ENCODE data around the gene RAB11A. TPM values are rescaled to one million over a fixed set of nuclear protein-coding genes. Genes with fewer than 3 reads are reported as not detected.
"Not testable (repeated sequence)": the region's sequence is repeated elsewhere in the genome, so short reads cannot be mapped to it uniquely, and the experiment has no call there.

The RAB11A gene
- total RNA-seq, 1 experiment from 2014 or later, result 263 TPM

- H3K9me3 ChIP-seq (ENCODE audit: control insufficient read depth, insufficient read depth, low read depth, low read length), result no peaks in the 10 kb centered on the region
- in situ Hi-C loops (cut with HindIII; ENCODE audit: low pct_unique_long_range_greater_than_20kb, low sequenced_read_pairs), result no loop called here
- peaks cover under 1% of the 10 kb centered on the region; the same call in 1 of the 2 replicates for H3K4me1 ChIP-seq (ENCODE audit: control insufficient read depth, insufficient read depth, low read length)
- H3K4me3 ChIP-seq (ENCODE audit: low read depth in 2 of 2, low read length in 2 of 2), result no peak overlapping the region
- no peak overlapping the region for H3K27ac ChIP-seq (ENCODE audit: low read length)
- ATAC-seq (no peak), DNase-seq (ENCODE audit: low read depth, low spot score) (no peak)
- POLR2A ChIA-PET, result interaction anchor here (0.7 kb wide), 1 partner anchor 368 kb away, joined by 9 read pairs; no protein-coding TSS in a partner anchor
- TF ChIP-seq, protein P1, sequence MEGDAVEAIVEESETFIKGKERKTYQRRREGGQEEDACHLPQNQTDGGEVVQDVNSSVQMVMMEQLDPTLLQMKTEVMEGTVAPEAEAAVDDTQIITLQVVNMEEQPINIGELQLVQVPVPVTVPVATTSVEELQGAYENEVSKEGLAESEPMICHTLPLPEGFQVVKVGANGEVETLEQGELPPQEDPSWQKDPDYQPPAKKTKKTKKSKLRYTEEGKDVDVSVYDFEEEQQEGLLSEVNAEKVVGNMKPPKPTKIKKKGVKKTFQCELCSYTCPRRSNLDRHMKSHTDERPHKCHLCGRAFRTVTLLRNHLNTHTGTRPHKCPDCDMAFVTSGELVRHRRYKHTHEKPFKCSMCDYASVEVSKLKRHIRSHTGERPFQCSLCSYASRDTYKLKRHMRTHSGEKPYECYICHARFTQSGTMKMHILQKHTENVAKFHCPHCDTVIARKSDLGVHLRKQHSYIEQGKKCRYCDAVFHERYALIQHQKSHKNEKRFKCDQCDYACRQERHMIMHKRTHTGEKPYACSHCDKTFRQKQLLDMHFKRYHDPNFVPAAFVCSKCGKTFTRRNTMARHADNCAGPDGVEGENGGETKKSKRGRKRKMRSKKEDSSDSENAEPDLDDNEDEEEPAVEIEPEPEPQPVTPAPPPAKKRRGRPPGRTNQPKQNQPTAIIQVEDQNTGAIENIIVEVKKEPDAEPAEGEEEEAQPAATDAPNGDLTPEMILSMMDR (IDR thresholded peaks at IDR 0.05), result no peak
- TF ChIP-seq POLR2AphosphoS5 (IDR thresholded peaks at IDR 0.05; ENCODE audit: low read depth, low read length), result no peak
- no peak for TF ChIP-seq TCF7L2 (IDR thresholded peaks at IDR 0.05; ENCODE audit: low read depth, low read length)
- no peak for TF ChIP-seq SIN3A (IDR thresholded peaks at IDR 0.05; ENCODE audit: borderline replicate concordance, insufficient read depth, low read depth, low read length)
- no peak for TF ChIP-seq REST (IDR thresholded peaks at IDR 0.05; ENCODE audit: insufficient read depth in 1 of 2, low read depth in 2 of 2, low read length in 1 of 2)
- no peaks in the 10 kb centered on the region for H3K36me3 ChIP-seq (ENCODE audit: control insufficient read depth, insufficient read depth, low read length)
- intact Hi-C loops (cut with micrococcal nuclease; ENCODE audit: unreplicated experiment), result no loop called here
- CTCF ChIA-PET, result interaction anchor here (0.7 kb wide), 1 partner anchor 331 kb away, joined by 7 read pairs; no protein-coding TSS in a partner anchor
- H3K27me3 ChIP-seq (ENCODE audit: control insufficient read depth, insufficient read depth, low read length), result no peaks in the 10 kb centered on the region
- no TSS peak for BruUV-seq (replicated peaks)
Observed at GRCh38 chr15:65867244-65867643, 2.0 kb upstream of the RAB11A start.

GRCh38 chr15:65867933-65868332 is 1.4 kb upstream of the RAB11A start:
- CTCF ChIA-PET; H3K9me3 ChIP-seq (ENCODE audit: control insufficient read depth, insufficient read depth, low read depth, low read length); in situ Hi-C loops (cut with HindIII; ENCODE audit: low pct_unique_long_range_greater_than_20kb, low sequenced_read_pairs); DNase-seq (ENCODE audit: low read depth, low spot score); H3K27me3 ChIP-seq (ENCODE audit: control insufficient read depth, insufficient read depth, low read length); intact Hi-C loops (cut with micrococcal nuclease; ENCODE audit: unreplicated experiment); POLR2A ChIA-PET; H3K36me3 ChIP-seq (ENCODE audit: control insufficient read depth, insufficient read depth, low read length); H3K4me1 ChIP-seq (ENCODE audit: control insufficient read depth, insufficient read depth, low read length); BruUV-seq (replicated peaks); H3K4me3 ChIP-seq (ENCODE audit: low read depth in 2 of 2, low read length in 2 of 2); ATAC-seq; H3K27ac ChIP-seq (ENCODE audit: low read length): not testable (repeated sequence)

GRCh38 chr15:65868546-65869125 is 655 bp upstream of the RAB11A start:
- POLR2A ChIA-PET, result interaction anchor here (0.5 to 1.1 kb wide), 5 partner anchors 12 to 282 kb away, joined by 3 to 6 read pairs (median 3); no protein-coding TSS in a partner anchor
- H3K27ac ChIP-seq (ENCODE audit: low read length), result peak overlapping the region; percentile 91
- BruUV-seq (replicated peaks), result no TSS peak
- intact Hi-C loops (cut with micrococcal nuclease; ENCODE audit: unreplicated experiment) (no loop called here), in situ Hi-C loops (cut with HindIII; ENCODE audit: low pct_unique_long_range_greater_than_20kb, low sequenced_read_pairs) (no loop called here)
- H3K4me3 ChIP-seq (ENCODE audit: low read depth in 2 of 2, low read length in 2 of 2), result peak overlapping the region; percentile 76 to 98
- TF ChIP-seq POLR2AphosphoS5 (IDR thresholded peaks at IDR 0.05; ENCODE audit: low read depth, low read length), result no peak
- TF ChIP-seq SIN3A (IDR thresholded peaks at IDR 0.05; ENCODE audit: borderline replicate concordance, insufficient read depth, low read depth, low read length), result no peak
- TF ChIP-seq, protein P1 (IDR thresholded peaks at IDR 0.05), result no peak
- TF ChIP-seq TCF7L2 (IDR thresholded peaks at IDR 0.05; ENCODE audit: low read depth, low read length), result no peak
- TF ChIP-seq REST (IDR thresholded peaks at IDR 0.05; ENCODE audit: insufficient read depth in 1 of 2, low read depth in 2 of 2, low read length in 1 of 2), result no peak
- no peak for ATAC-seq
- peaks cover 2% of the 10 kb centered on the region; the same call in 1 of the 2 replicates for H3K4me1 ChIP-seq (ENCODE audit: control insufficient read depth, insufficient read depth, low read length)
- H3K27me3 ChIP-seq (ENCODE audit: control insufficient read depth, insufficient read depth, low read length), result no peaks in the 10 kb centered on the region
- CTCF ChIA-PET, result interaction anchor here (0.6 to 2.1 kb wide), 2 partner anchors 36 to 311 kb away, joined by 4 to 10 read pairs; no protein-coding TSS in a partner anchor
- no peaks in the 10 kb centered on the region for H3K36me3 ChIP-seq (ENCODE audit: control insufficient read depth, insufficient read depth, low read length)
- H3K9me3 ChIP-seq (ENCODE audit: control insufficient read depth, insufficient read depth, low read depth, low read length), result no peaks in the 10 kb centered on the region
- DNase-seq (ENCODE audit: low read depth, low spot score), result no peak

Measured in Panc1 (cell line).